Measurements from ENCODE around the gene TMEM245.

- TF ChIP-seq POLR2A (IDR thresholded peaks at IDR 0.05) (no peak), CTCF (IDR thresholded peaks at IDR 0.05) (no peak)
Measured at GRCh38 chr9:109115931-109116526, 3.7 kb downstream of the TMEM245 start.
